ENCODE measurements around the gene DLX5.

DLX5 gene

GRCh38 chr7:96989859-96990317 is 34.7 kb downstream of the DLX5 start:
- no peak for DNase-seq (ENCODE audit: low read depth)

- no peak for DNase-seq (ENCODE audit: low read depth)
These were observed 35.3 kb downstream of the DLX5 start for GRCh38 chr7:96989241-96989858.

- DNase-seq (ENCODE audit: low read depth): no peak
These were observed 36.9 kb downstream of the DLX5 start for GRCh38 chr7:96987719-96988118.

- no peak for DNase-seq (ENCODE audit: low read depth)
These were observed 37.7 kb downstream of the DLX5 start for GRCh38 chr7:96986901-96987300.

GRCh38 chr7:96985992-96986391 is 38.6 kb downstream of the DLX5 start:
- DNase-seq (ENCODE audit: low read depth): no peak

GRCh38 chr7:96982586-96982985 is 42.0 kb downstream of the DLX5 start:
- no peak for DNase-seq (ENCODE audit: low read depth)

GRCh38 chr7:96979551-96980276 is 44.9 kb downstream of the DLX5 start:
- no peak for DNase-seq (ENCODE audit: low read depth)

GRCh38 chr7:96977445-96977844 is 47.2 kb downstream of the DLX5 start:
- no peak for DNase-seq (ENCODE audit: low read depth)

GRCh38 chr7:96976106-96976505 is 48.5 kb downstream of the DLX5 start:
- DNase-seq (ENCODE audit: low read depth): no peak

- DNase-seq (ENCODE audit: low read depth): peak; percentile 35
These were observed 50.6 kb downstream of the DLX5 start for GRCh38 chr7:96973986-96974385.

GRCh38 chr7:96970739-96971138 is 53.9 kb downstream of the DLX5 start:
- no peak for DNase-seq (ENCODE audit: low read depth)
